ENCODE results near the gene CD200R1L. TPM values are rescaled to one million over a fixed set of nuclear protein-coding genes. Genes with fewer than 3 reads are reported as not detected.

CD200R1L gene
- total and polyA plus RNA-seq, 2 of the 4 experiments (the other 2 are of a cell fraction): not detected

DNA sequence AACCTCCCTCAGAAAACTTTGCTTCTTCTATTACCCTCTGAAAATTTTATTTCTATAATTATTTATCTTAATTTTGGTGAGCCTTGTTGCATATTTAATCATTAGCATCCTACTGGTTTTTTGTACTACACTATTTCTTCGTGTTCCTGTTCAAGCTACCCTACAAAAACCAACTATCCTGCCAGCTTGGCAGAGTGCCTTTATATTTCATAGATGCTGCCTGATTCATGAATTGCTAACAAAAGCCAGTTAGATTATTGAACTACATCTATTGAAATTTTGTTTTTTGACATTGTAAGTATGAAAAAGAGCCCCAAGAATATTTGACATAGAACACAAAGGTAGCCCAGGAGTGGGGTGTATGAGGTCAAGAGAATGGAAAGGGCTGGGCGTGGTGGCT is 78.9 kb downstream of the CD200R1L start:
- in situ Hi-C loops (cut with MboI; ENCODE audit: low sequenced_read_pairs) (no loop called here), intact Hi-C loops (cut with micrococcal nuclease) (no loop called here), dilution Hi-C loops (cut with HindIII; ENCODE audit: low sequenced_read_pairs, unreplicated experiment) (no loop called here)
- no peak overlapping the region for H2BK5ac ChIP-seq (ENCODE audit: low read depth, low read length, poor library complexity, severe bottlenecking)
- H2BK120ac ChIP-seq (ENCODE audit: low read depth, low read length): no peak overlapping the region
- peaks cover 9% of the 10 kb centered on the region; the same call in 1 of the 2 replicates for H3K9me1 ChIP-seq (ENCODE audit: insufficient read depth, low read length)
- ATAC-seq (ENCODE audit: low read depth): no peak
- no peak overlapping the region for H4K8ac ChIP-seq (ENCODE audit: low read depth in 2 of 2, low read length in 2 of 2)
- no peaks in the 10 kb centered on the region for H3K9me3 ChIP-seq (ENCODE audit: control insufficient read depth, insufficient read depth, low read length)
- no peak overlapping the region for H2AFZ ChIP-seq (replicated peaks; ENCODE audit: low read length, poor library complexity)
- no peak overlapping the region for H3K9ac ChIP-seq (ENCODE audit: low read depth, low read length)
- H4K91ac ChIP-seq (ENCODE audit: insufficient read depth, low read depth, low read length): no peak overlapping the region
- H3K23ac ChIP-seq (ENCODE audit: low read depth, low read length): no peak overlapping the region
- no peak overlapping the region for H2AK5ac ChIP-seq (ENCODE audit: low read depth, low read length)
- no peak overlapping the region for H3K4ac ChIP-seq (ENCODE audit: low read depth, low read length)
- H3K4me3 ChIP-seq (ENCODE audit: insufficient read depth, low read depth, low read length): no peak overlapping the region
- H3K18ac ChIP-seq (ENCODE audit: low read depth, low read length): peak overlapping the region; percentile 69; the same call in 1 of the 2 replicates
- TF ChIP-seq RAD21 (IDR thresholded peaks at IDR 0.05; ENCODE audit: low read length) (no peak), FOS (IDR thresholded peaks at IDR 0.05; ENCODE audit: low read depth, low read length) (no peak), POLR2A (IDR thresholded peaks at IDR 0.05; ENCODE audit: low read depth, low read length) (no peak), MXI1 (IDR thresholded peaks at IDR 0.05; ENCODE audit: borderline replicate concordance, low read depth, low read length) (no peak)
- ChIA-PET CTCF (interaction anchor here (1.1 kb wide), 1 partner anchor 18 kb away, joined by 4 read pairs; no protein-coding TSS in a partner anchor), POLR2A (ENCODE audit: unreplicated experiment) (no interaction called here)
- no peak overlapping the region for H3K27ac ChIP-seq (ENCODE audit: insufficient read depth, low read length)
- no peaks in the 10 kb centered on the region for H3K79me1 ChIP-seq (ENCODE audit: low read depth in 1 of 2, low read length in 2 of 2)
- no peak overlapping the region for H3K56ac ChIP-seq (ENCODE audit: extremely low read depth, insufficient read depth, low read length)
- H2BK15ac ChIP-seq (ENCODE audit: low read depth, low read length): no peak overlapping the region
- no peak overlapping the region for H4K5ac ChIP-seq (ENCODE audit: low read depth, low read length)
- no peak overlapping the region for H2BK20ac ChIP-seq (ENCODE audit: low read depth, low read length)
- no peaks in the 10 kb centered on the region for H3K36me3 ChIP-seq (ENCODE audit: control insufficient read depth, insufficient read depth, low read length)
- peaks cover 14% of the 10 kb centered on the region for H3K4me1 ChIP-seq (ENCODE audit: control insufficient read depth, insufficient read depth, low read length)
- no peaks in the 10 kb centered on the region for H3K27me3 ChIP-seq (ENCODE audit: control insufficient read depth, insufficient read depth, low read length)
- 0 out of 2 replicates have a peak overlapping the region, but pooled peaks have one; percentile 70 for H3K14ac ChIP-seq (replicated peaks; ENCODE audit: low read depth, low read length)
- no peak overlapping the region for H3K4me2 ChIP-seq (ENCODE audit: low read depth, low read length)
- no peak overlapping the region for H2AK9ac ChIP-seq (replicated peaks; ENCODE audit: low read depth, low read length, poor library complexity)
- no peak for DNase-seq
- no TSS peak for BruUV-seq (replicated peaks)
- H4K20me1 ChIP-seq (ENCODE audit: insufficient read depth, low read length): no peaks in the 10 kb centered on the region
- WGBS, 2 experiments (ENCODE audit: extremely low coverage in 2 of 2, insufficient read length in 1 of 2): 100% methylated on average over 1 of the region's 2 CpGs; no CpG with 5 or more reads in 1 of the 2 experiments
